Nephron progenitor cell (in vitro differentiated cells): ENCODE data around the gene C1orf167.

Experiments
- DNase-seq: peaks from one replicate; pipeline ENCODE4 v3.0.0; 2021
- H3K27ac Mint-ChIP-seq: 2 replicates; pipeline ENCODE4 v1.8.0; 2021; ENCODE audit warnings: mild to moderate bottlenecking, moderate library complexity, mixed read lengths
- H3K27me3 Mint-ChIP-seq: 2 replicates; pipeline ENCODE4 v1.8.0; 2021; ENCODE audit warnings: mild to moderate bottlenecking, low read depth, mixed read lengths; ENCODE audit not compliant: poor library complexity
- H3K36me3 Mint-ChIP-seq: 2 replicates; pipeline ENCODE4 v1.8.0; 2021; ENCODE audit warnings: low read depth, mixed read lengths
- H3K4me1 Mint-ChIP-seq: 2 replicates; pipeline ENCODE4 v1.8.0; 2021; ENCODE audit warnings: mixed read lengths
- H3K4me3 Mint-ChIP-seq: 2 replicates; pipeline ENCODE4 v1.8.0; 2021; ENCODE audit warnings: mild to moderate bottlenecking, moderate library complexity, mixed read lengths
- H3K9me3 Mint-ChIP-seq: 2 replicates; pipeline ENCODE4 v1.8.0; 2021; ENCODE audit warnings: mild to moderate bottlenecking, moderate library complexity, mixed read lengths
- CTCF ChIP-seq: fragments of 200-600 bp; sonication (generic); IDR thresholded peaks from 2 replicates; pipeline ENCODE4 v1.5.0; 2021; ENCODE audit warnings: antibody characterized with exemption

The C1orf167 gene

GRCh38 chr1:11804666-11805421 is 42.9 kb downstream of the C1orf167 start:
- H3K4me1 Mint-ChIP-seq, result peaks cover 86% of the 10 kb centered on the region
- TF ChIP-seq CTCF, result no peak
- no peak for DNase-seq
- peaks cover 32% of the 10 kb centered on the region for H3K36me3 Mint-ChIP-seq
- peak overlapping the region; percentile 98 for H3K4me3 Mint-ChIP-seq
- H3K27me3 Mint-ChIP-seq, result no peaks in the 10 kb centered on the region
- H3K9me3 Mint-ChIP-seq, result no peaks in the 10 kb centered on the region
- H3K27ac Mint-ChIP-seq, result peak overlapping the region; percentile 74

GRCh38 chr1:11805422-11806306 is 43.7 kb downstream of the C1orf167 start, which contains the start of the genes CLCN6 and MTHFR:
Gene CLCN6, plus strand, starts transcription at chr1:11806191. Its CDS starts 72 bp downstream, at chr1:11806263.
Gene MTHFR, minus strand, starts transcription at chr1:11805964. Its CDS starts 2,848 bp downstream, at chr1:11803116.
- H3K4me3 Mint-ChIP-seq, result peak within 1 kb of the TSS; percentile 98
- peak; percentile 100 for DNase-seq
- no peak for TF ChIP-seq CTCF
- no peaks in the 10 kb centered on the region for H3K27me3 Mint-ChIP-seq
- H3K9me3 Mint-ChIP-seq, result no peaks in the 10 kb centered on the region
- H3K36me3 Mint-ChIP-seq, result peaks cover 29% of the 10 kb centered on the region
- peak within 1 kb of the TSS; percentile 99 for H3K27ac Mint-ChIP-seq
- peaks cover 78% of the 10 kb centered on the region for H3K4me1 Mint-ChIP-seq

- H3K27ac Mint-ChIP-seq, result peak overlapping the region; percentile 99
- H3K4me1 Mint-ChIP-seq, result peaks cover 71% of the 10 kb centered on the region
- no peak for TF ChIP-seq CTCF
- H3K9me3 Mint-ChIP-seq, result no peaks in the 10 kb centered on the region
- H3K36me3 Mint-ChIP-seq, result peaks cover 28% of the 10 kb centered on the region
- H3K4me3 Mint-ChIP-seq, result peak overlapping the region; percentile 98
- no peaks in the 10 kb centered on the region for H3K27me3 Mint-ChIP-seq
- no peak for DNase-seq
Measured at GRCh38 chr1:11806307-11806936, 44.4 kb downstream of the C1orf167 start.

GRCh38 chr1:11807133-11807532 is 45.1 kb downstream of the C1orf167 start:
- Mint-ChIP-seq H3K27ac (peak overlapping the region; percentile 99), H3K36me3 (peaks cover 35% of the 10 kb centered on the region), H3K9me3 (no peaks in the 10 kb centered on the region), H3K4me1 (peaks cover 64% of the 10 kb centered on the region), H3K4me3 (peak overlapping the region; percentile 98), H3K27me3 (no peaks in the 10 kb centered on the region)
- TF ChIP-seq CTCF, result no peak
- no peak for DNase-seq

- no peak for DNase-seq
- Mint-ChIP-seq H3K9me3 (no peaks in the 10 kb centered on the region), H3K36me3 (peaks cover 62% of the 10 kb centered on the region), H3K4me3 (no peak overlapping the region), H3K27ac (no peak overlapping the region), H3K27me3 (no peaks in the 10 kb centered on the region), H3K4me1 (peaks cover 14% of the 10 kb centered on the region)
- TF ChIP-seq CTCF, result no peak
Measured at GRCh38 chr1:11813021-11813420, 51.0 kb downstream of the C1orf167 start.
